Measurements from ENCODE around the gene ENPEP.

- TF ChIP-seq CTCF (conservative IDR thresholded peaks at IDR 0.05; ENCODE audit: low read depth, low read length), result no peak
- TF ChIP-seq EZH2 (IDR thresholded peaks at IDR 0.05; ENCODE audit: low read length, unreplicated experiment), result no peak
These were observed 77.2 kb downstream of the ENPEP start for GRCh38 chr4:110553197-110553596.

All from PC-3 (cell line).